T follicular helper cell (primary cell): ENCODE measurements around the gene LEP.
"Not testable (repeated sequence)": the region's sequence is repeated elsewhere in the genome, so short reads cannot be mapped to it uniquely, and the experiment has no call there.

Source experiments
- DNase-seq: peaks from one replicate; pipeline ENCODE4 v3.0.0-alpha.2; 2020; ENCODE audit warnings: low read depth

LEP gene

DNA sequence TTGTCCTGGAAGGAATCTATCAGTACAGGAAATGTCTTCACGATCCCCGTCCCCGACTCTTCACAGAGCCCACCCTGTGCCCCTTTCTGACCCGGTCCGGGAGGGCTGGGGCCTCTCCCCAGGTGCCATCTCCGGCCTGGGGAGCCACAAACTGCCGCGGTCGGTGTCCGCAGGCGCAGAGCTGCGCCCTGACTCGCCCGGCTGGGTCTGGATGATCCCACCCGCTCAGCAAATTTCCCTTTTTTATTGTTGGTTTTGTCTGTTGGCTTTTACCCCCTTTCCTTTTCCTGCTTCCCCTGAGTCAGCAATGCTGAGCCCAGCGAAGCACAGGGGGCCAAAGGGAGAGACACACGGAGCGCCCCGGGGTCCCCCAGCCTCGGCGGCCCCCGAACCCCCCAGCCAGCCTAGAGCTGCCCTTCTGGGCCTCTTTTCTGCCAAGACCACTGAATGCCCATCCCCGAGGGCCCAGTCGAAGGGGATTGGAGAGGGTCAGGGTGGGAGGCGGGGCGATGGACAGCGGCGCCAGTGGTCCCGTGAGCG lies 30.9 kb downstream of the LEP start:
- no peak for DNase-seq

GRCh38 chr7:128274246-128274883 lies 33.3 kb downstream of the LEP start:
- no peak for DNase-seq

DNA sequence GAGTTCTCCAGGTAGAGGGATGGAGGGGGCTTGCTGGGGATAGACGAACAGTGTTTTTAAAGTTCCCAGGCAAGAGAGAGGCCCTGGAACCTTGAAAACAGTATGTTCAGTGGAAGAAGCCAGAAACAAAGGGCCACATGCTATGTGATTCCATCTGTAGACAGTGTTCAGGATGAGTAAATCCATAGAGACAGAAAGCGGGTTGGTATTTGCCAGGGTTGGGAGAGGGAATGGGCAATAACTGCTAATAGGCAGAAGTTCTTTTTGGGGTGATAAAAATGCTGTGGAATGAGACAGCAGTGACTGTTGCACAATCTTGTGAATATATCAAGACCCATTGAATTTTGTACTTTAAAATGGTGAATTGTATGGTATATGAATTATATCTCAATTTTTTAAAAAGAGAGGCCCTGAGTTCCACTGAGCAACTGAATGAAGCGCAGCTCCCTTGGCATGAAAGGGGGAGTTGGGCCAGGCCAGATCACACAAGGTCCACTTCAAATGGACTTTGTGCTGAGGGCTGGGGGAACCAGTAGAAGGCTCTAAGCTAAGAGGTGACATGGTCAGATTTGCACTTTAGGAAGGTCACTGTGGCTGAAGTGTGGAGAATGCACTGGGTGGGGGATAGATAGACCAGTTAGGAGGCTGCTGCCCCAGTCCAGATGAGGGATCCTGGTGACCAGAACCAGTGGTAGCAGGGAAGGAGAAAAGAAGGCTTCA lies 34.0 kb downstream of the LEP start:
- DNase-seq = no peak

DNA sequence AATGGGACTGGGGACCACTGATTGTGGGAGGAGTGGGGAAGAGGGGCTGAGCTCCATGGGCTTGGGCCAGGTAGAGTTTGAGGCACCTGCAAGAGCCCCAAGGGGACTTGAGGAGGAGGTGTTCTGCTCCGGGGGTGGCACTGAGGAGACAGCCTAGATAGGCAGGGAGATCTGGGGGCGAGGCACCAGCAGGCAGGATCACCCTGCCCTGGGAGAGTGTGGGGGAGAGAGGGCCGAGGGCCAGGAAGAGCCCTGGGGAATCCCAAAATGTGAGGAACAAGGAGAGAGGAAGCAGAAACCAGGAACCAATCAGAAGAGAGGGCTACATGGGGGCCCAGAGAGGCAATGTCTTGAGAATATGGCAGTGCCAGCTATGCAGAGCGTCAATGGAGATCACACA lies 34.6 kb downstream of the LEP start:
- no peak for DNase-seq

- no peak for DNase-seq
Measured at GRCh38 chr7:128278366-128278765, 37.3 kb downstream of the LEP start.

DNA sequence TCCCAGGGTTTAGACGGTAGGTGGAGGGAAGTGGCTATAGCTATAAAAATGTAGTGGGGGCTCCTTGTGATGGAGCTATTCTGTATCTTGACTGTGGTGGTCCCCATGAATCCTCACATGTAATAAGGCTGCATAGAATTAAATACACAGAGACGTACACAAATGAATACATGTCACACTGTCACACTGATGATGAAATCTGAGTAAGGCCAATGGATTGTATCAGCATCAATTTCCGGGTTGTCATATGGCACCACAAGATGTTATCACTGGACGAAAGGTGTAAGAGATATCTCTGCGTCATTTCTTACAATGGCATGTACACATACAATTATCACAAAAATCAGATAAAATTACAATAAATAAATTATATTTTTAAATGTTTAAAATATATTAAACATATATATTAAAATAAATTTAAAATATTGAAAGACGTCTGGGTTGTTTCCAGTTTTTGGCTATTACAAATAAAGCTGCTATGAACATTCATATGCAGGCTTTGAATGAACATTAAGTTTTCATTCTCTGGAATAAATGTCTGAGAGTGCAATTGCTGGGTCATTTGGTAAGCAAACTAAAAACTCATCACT lies 38.1 kb downstream of the LEP start:
- no peak for DNase-seq

DNA sequence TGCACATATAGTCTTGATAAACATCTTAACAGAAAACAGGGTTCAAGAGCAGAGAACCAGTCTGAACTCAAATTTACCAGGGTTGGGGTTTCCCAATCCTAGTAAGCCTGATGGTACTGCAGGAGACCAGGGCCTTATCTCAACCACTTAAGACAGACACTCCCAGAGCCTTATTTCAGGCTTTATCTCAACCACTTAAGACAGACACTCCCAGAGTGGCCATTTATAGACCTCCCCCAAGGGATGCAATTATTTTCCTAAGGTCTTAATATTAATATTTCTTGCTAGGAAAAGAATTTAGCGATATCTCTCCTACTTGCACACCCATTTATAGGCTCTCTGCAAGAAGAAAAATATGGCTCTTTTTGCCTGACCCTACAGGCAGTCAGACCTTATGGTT lies 39.4 kb downstream of the LEP start:
- DNase-seq = not testable (repeated sequence)

DNA sequence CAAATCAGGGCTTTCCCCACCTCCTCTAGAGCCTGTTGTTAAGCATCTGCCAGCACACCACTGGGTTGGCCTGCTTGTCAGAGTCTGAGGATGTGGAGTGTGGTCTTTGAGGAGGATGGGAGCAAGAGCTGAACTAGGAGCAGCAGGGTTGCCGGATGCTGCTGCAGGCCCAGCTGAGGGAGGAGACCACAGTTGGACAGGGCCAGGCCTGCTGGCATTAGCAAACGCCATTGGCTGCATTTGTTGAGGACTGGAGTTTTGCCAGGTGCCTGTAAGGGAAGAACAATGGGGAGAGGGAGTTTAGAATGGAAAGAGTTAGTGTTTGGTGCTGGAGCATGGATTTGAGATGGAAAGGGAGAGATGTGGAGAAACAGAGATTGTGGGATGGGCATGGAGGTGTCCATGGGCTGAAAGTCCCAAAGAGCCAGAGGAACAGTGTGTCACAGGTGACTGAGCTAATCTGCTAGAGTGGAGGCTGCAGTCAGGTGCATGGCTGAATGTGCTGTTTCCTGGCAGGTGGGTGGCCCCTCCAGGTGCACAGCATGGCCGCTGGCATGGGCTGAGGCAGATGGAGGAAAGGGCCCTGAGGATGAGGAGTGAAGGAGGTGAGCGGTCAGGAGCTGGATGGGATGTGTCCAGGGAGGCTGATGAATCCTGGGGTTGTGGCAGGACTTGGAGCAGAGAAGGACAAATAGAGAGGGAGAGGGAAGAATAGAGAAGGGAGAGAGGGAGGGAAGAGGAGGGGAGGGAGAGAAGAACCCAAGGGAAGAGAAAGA lies 40.7 kb downstream of the LEP start:
- DNase-seq = no peak

DNA sequence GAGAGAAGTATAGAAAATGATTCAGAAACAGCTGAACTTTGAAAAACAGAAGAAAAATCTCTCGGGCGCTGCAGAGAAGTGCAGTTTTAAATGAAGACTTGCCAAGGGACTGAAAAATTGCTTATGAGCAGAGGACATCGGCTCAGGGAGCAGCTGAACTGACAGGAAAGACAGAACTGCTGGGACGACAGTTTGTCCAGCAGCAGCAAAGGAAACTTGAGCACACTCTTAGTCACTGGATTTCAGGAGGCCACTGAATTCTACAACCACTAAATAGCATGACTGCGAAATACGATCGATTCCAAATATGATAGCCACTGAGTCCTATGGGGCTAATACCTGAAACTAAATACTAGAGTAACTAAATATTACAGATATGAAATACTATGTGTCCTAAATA lies 43.0 kb downstream of the LEP start:
- no peak for DNase-seq

DNA sequence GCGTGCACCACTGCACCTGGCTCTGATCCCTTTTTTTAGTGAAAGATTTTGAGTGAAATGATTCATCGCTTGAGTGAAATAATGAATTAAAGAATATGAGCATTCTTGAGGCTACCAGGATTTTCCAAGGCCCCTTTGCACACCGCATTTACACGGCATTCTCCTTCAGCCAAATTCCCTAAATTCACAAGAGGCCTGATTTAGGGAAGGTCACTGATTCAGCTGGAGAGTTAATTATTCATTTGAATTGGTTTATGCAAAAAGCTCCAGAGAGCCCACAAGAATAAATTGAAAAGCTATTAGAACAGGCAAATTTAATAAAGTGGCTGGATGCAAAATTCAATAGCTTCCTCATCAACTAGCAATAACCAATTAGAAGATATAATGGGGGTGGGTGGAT lies 46.5 kb downstream of the LEP start:
- no peak for DNase-seq

- DNase-seq = not testable (repeated sequence)
Measured at GRCh38 chr7:128298004-128298403, 56.9 kb downstream of the LEP start.

DNA sequence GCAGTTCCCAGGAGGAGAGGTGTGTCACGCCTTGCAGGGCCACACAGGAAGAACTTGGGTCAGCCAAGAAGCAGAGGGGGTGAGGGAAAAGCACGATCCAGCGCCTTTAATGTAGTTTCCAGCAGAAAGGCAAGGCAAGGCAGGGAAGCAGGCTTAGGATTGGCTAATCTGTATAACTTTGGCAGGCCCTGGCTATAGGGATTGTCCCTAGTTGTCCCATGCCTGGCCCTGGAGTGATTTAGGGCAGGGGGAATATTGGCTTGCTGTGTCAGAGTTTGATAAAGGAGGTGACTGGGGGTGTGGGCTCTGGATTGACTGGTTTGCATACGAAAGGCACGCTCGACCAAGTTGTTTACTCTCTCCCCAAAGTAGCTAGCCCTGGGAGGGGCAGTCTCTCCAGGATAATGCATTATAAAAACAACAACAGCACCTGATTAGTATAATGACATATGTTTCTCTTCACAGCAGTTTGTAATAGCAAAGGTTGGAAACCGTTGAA lies 58.1 kb downstream of the LEP start:
- DNase-seq = no peak

GRCh38 chr7:128302139-128302538 lies 61.1 kb downstream of the LEP start:
- DNase-seq = no peak

DNA sequence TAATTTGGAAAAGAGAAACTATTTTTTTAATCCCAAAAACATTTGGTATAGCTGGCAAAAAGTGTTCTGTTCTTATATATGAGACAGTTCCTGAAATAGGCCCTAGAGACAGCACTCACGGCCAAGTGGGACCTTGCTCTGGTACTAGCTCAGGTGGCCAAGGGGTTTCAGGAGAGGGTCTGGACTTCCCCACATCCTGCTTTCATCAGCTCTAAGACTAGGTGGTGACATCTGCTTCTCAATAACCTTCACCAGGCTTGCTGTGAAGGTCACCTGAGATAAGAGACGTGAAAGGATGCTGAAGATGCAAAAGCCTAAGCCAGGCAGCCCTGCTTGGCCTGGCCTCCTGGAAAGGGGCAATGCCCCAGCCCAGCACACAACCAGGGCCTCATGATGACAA lies 62.1 kb downstream of the LEP start:
- no peak for DNase-seq

DNA sequence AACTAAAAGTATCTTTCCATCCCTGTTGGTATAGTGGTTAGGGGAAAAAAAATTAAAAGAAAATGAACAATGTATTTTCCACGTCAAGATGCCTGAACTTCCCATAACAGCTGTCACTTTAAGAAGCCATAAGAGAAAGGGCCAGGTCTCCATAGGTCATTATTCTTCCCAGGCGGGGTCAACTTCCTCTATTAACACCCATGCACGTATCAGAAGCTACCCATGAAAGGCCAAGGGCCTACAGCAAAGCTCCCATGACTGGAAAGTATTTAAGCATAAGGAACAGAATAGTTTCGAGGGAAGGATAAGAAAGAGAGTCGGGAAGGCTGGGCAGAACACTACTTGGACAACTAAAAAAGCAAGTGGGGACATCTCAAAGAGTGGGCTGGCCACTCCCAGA lies 62.6 kb downstream of the LEP start:
- DNase-seq = no peak

DNA sequence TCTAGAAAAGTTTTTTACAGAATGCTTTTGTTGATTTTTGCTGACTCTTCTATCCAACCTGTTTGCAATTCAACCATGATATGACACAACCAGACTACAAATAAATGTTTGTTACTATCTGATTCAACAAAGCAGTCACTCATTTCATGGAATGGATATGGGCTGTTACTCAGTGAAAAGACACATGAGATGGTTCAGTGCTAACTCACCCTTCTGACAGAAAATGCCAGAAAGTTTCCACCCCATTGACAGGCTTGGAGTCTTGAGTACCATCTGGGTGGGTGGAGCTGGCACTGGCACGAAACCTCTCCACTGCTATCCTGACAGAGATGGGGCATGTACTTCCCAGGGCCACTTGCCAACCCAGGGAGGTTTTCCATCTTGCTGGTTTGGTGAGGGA lies 63.1 kb downstream of the LEP start:
- no peak for DNase-seq

GRCh38 chr7:128307061-128307460 lies 66.0 kb downstream of the LEP start:
- no peak for DNase-seq
